ENCODE data around the gene DBNDD1.

Gene DBNDD1

GRCh38 chr16:89958068-89958467, 61.2 kb downstream of the DBNDD1 start:
- DNase-seq = peak; percentile 8 to 56

GRCh38 chr16:89957216-89957785, 62.0 kb downstream of the DBNDD1 start:
- DNase-seq = no peak

- no peak for DNase-seq
Observed at GRCh38 chr16:89956505-89957215, 62.6 kb downstream of the DBNDD1 start.

- no peak for DNase-seq
Observed at GRCh38 chr16:89955001-89955685, 64.1 kb downstream of the DBNDD1 start.
